M059J (cell line): ENCODE results near the gene UBXN6. TPM values are rescaled to one million over a fixed set of nuclear protein-coding genes. Genes with fewer than 3 reads are reported as not detected.

Source experiments
- DNase-seq: peaks from one replicate; pipeline ENCODE4 v3.0.0-alpha.2; 2012; ENCODE audit warnings: low read depth
- total RNA-seq: library from RNA; depleted of rRNA; stranded (reverse); fragments of >200 nt; shearing (Covaris generic); gene quantifications from 2 replicates; pipeline ENCODE4 v1.2.3, GENCODE V29; 2014

UBXN6 gene
- total RNA-seq, 1 experiment from 2014 or later = 127 TPM

GRCh38 chr19:4456843-4457653 is 546 bp downstream of the UBXN6 start:
- DNase-seq = peak; percentile 29

- DNase-seq = peak; percentile 27
Observed at GRCh38 chr19:4456476-4456842, 1.1 kb downstream of the UBXN6 start.

GRCh38 chr19:4455719-4456475 is 1.7 kb downstream of the UBXN6 start:
- DNase-seq = peak; percentile 70

GRCh38 chr19:4454747-4455718 is 2.6 kb downstream of the UBXN6 start:
- DNase-seq = no peak

GRCh38 chr19:4453232-4454179 is 4.1 kb downstream of the UBXN6 start:
- DNase-seq = no peak

- DNase-seq = no peak
Observed at GRCh38 chr19:4452230-4452990, 5.2 kb downstream of the UBXN6 start.

GRCh38 chr19:4449639-4450028 is 8.0 kb downstream of the UBXN6 start:
- DNase-seq = no peak

- no peak for DNase-seq
Observed at GRCh38 chr19:4449022-4449638, 8.5 kb downstream of the UBXN6 start.

- DNase-seq = no peak
Observed at GRCh38 chr19:4448147-4448985, 9.2 kb downstream of the UBXN6 start.

- DNase-seq = no peak
Observed at GRCh38 chr19:4447327-4448146, 10.1 kb downstream of the UBXN6 start.

- DNase-seq = no peak
Observed at GRCh38 chr19:4446704-4447200, 10.8 kb downstream of the UBXN6 start.

GRCh38 chr19:4445963-4446703 is 11.5 kb downstream of the UBXN6 start:
- DNase-seq = no peak

- DNase-seq = no peak
Observed at GRCh38 chr19:4444765-4445741, 12.5 kb downstream of the UBXN6 start.

GRCh38 chr19:4443966-4444764 is 13.4 kb downstream of the UBXN6 start:
- no peak for DNase-seq

- DNase-seq = no peak
Observed at GRCh38 chr19:4443188-4443587, 14.4 kb downstream of the UBXN6 start.
